Esophagus squamous epithelium (tissue), 4 donors: ENCODE results near the gene CPED1.

ENCODE experiments used
- POLR2A ChIP-seq, 4 donors: fragments of 450-650 bp; IDR thresholded peaks; one replicate each; pipeline ENCODE4 v1.6.1; 2017; ENCODE audit warnings: antibody characterized with exemption in 4 of 4, mild to moderate bottlenecking in 4 of 4, moderate library complexity in 3 of 4
- TF ChIP-seq, protein P1 (sequence below), 6 experiments: fragments of 450-650 bp in 4 of 6; fragments of 200-600 bp in 2 of 6; sonication (generic) in 2 of 6; IDR thresholded peaks; one replicate each; pipeline ENCODE4 v1.5.1; 2016 to 2019; ENCODE audit warnings: antibody characterized with exemption in 6 of 6, mild to moderate bottlenecking in 4 of 6, moderate library complexity in 4 of 6

DNA sequence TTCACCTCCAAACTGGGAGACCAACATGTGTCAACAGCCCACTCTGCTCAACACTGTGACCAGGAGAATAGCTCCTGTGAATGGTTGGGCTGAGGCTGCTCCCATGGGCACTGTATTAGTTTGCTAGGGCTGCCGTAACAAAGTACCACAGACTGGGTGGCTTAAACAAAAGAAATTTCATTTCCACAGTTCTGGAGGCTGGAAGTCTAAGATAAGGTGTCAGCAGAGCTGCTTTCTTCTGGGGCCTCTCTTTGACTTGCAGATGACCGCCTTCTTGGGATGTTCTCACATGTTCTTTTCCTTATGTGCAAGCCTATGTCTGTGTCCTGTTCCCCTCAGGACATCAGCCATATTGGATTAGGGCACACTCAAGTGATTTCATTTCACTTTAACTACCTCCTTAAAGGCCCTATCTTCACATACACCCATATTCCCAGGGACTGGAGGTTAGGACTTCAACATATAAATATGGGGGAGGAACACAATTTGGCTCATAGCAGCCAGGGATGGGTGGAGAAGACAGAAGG is 90.3 kb downstream of the CPED1 start:
- no peak for TF ChIP-seq POLR2A (IDR thresholded peaks at IDR 0.05)
- TF ChIP-seq, protein P1, sequence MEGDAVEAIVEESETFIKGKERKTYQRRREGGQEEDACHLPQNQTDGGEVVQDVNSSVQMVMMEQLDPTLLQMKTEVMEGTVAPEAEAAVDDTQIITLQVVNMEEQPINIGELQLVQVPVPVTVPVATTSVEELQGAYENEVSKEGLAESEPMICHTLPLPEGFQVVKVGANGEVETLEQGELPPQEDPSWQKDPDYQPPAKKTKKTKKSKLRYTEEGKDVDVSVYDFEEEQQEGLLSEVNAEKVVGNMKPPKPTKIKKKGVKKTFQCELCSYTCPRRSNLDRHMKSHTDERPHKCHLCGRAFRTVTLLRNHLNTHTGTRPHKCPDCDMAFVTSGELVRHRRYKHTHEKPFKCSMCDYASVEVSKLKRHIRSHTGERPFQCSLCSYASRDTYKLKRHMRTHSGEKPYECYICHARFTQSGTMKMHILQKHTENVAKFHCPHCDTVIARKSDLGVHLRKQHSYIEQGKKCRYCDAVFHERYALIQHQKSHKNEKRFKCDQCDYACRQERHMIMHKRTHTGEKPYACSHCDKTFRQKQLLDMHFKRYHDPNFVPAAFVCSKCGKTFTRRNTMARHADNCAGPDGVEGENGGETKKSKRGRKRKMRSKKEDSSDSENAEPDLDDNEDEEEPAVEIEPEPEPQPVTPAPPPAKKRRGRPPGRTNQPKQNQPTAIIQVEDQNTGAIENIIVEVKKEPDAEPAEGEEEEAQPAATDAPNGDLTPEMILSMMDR (IDR thresholded peaks at IDR 0.05): no peak
